ENCODE data around the gene FUZ. TPM values are rescaled to one million over a fixed set of nuclear protein-coding genes. Genes with fewer than 3 reads are reported as not detected.

The FUZ gene
- total and polyA plus RNA-seq, 2 of the 4 experiments (the other 2 are of a cell fraction): 12.1 to 14.3 TPM

GRCh38 chr19:49807904-49808675 lies 5.0 kb downstream of the FUZ start:
- dilution Hi-C loops (cut with HindIII; ENCODE audit: low sequenced_read_pairs, unreplicated experiment): no loop called here
- Histone ChIP-seq H2AFZ (replicated peaks; ENCODE audit: low read length, poor library complexity) (peak overlapping the region; percentile 75), H3K4me1 (ENCODE audit: control insufficient read depth, insufficient read depth, low read length) (peaks cover 5% of the 10 kb centered on the region), H2BK120ac (ENCODE audit: low read depth, low read length) (no peak overlapping the region), H3K79me1 (ENCODE audit: low read depth in 1 of 2, low read length in 2 of 2) (peaks cover 5 to 25% of the 10 kb centered on the region in 2 experiments; a peak in 2 of 4 replicates), H4K5ac (ENCODE audit: low read depth, low read length) (no peak overlapping the region), H3K18ac (ENCODE audit: low read depth, low read length) (no peak overlapping the region), H4K91ac (ENCODE audit: insufficient read depth, low read depth, low read length) (no peak overlapping the region), H4K8ac (ENCODE audit: low read depth in 2 of 2, low read length in 2 of 2) (peak overlapping the region in 1 of 2 experiments; percentile 57; a peak in 1 of 4 replicates), H2BK15ac (ENCODE audit: low read depth, low read length) (no peak overlapping the region; the same call in 2 of the 3 replicates), H3K9me3 (ENCODE audit: control insufficient read depth, insufficient read depth, low read length) (no peaks in the 10 kb centered on the region), H2BK20ac (ENCODE audit: low read depth, low read length) (no peak overlapping the region), H2AK5ac (ENCODE audit: low read depth, low read length) (no peak overlapping the region), H3K56ac (ENCODE audit: extremely low read depth, insufficient read depth, low read length) (no peak overlapping the region), H3K27ac (ENCODE audit: insufficient read depth, low read length) (no peak overlapping the region), H3K9ac (ENCODE audit: low read depth, low read length) (no peak overlapping the region), H3K36me3 (ENCODE audit: control insufficient read depth, insufficient read depth, low read length) (peaks cover 29% of the 10 kb centered on the region), H3K9me1 (ENCODE audit: insufficient read depth, low read length) (peaks cover 14% of the 10 kb centered on the region), H4K20me1 (ENCODE audit: insufficient read depth, low read length) (no peaks in the 10 kb centered on the region; the same call in 1 of the 2 replicates), H3K4me2 (ENCODE audit: low read depth, low read length) (peak overlapping the region; percentile 67), H3K4me3 (ENCODE audit: insufficient read depth, low read depth, low read length) (no peak overlapping the region; the same call in 1 of the 2 replicates), H2BK5ac (ENCODE audit: low read depth, low read length, poor library complexity, severe bottlenecking) (no peak overlapping the region), H3K4ac (ENCODE audit: low read depth, low read length) (0 out of 2 replicates have a peak overlapping the region, but pooled peaks have one; percentile 16), H3K27me3 (ENCODE audit: control insufficient read depth, insufficient read depth, low read length) (no peaks in the 10 kb centered on the region), H3K23ac (ENCODE audit: low read depth, low read length) (0 out of 2 replicates have a peak overlapping the region, but pooled peaks have one; percentile 48), H3K14ac (replicated peaks; ENCODE audit: low read depth, low read length) (no peak overlapping the region), H2AK9ac (replicated peaks; ENCODE audit: low read depth, low read length, poor library complexity) (peak overlapping the region; percentile 76)
- BruUV-seq (replicated peaks): no TSS peak
- ChIA-PET POLR2A (ENCODE audit: unreplicated experiment) (no interaction called here), CTCF (no interaction called here)
- TF ChIP-seq MXI1 (IDR thresholded peaks at IDR 0.05; ENCODE audit: borderline replicate concordance, low read depth, low read length) (no peak), CTCF (conservative IDR thresholded peaks at IDR 0.05; ENCODE audit: low read depth, low read length) (no peak)
- ATAC-seq (ENCODE audit: low read depth): no peak; the same call in 1 of the 2 replicates
- WGBS, 2 experiments (ENCODE audit: extremely low coverage in 2 of 2, insufficient read length in 1 of 2): no CpG with 5 or more reads among the region's 20 CpGs
- DNase-seq: no peak
- intact Hi-C loops (cut with micrococcal nuclease): no loop called here
- in situ Hi-C loops (cut with MboI; ENCODE audit: low sequenced_read_pairs): no loop called here

All from IMR-90 (cell line).